GM19397 (cell line): ENCODE data around the gene EPHA3.

Source experiments
- ATAC-seq: cut with Tn5 transposase; IDR thresholded peaks from one replicate; pipeline ENCODE4 v1.9.1; 2021; ENCODE audit warnings: mild to moderate bottlenecking, moderate library complexity; ENCODE audit not compliant: unreplicated experiment

The EPHA3 gene

GRCh38 chr3:89144080-89144479, 36.7 kb downstream of the EPHA3 start:
- ATAC-seq = no peak

GRCh38 chr3:89145995-89146394, 38.6 kb downstream of the EPHA3 start:
- no peak for ATAC-seq

- no peak for ATAC-seq
These were observed 47.0 kb downstream of the EPHA3 start for GRCh38 chr3:89154416-89154815.

GRCh38 chr3:89155811-89156210, 48.4 kb downstream of the EPHA3 start:
- no peak for ATAC-seq

- no peak for ATAC-seq
These were observed 50.2 kb downstream of the EPHA3 start for GRCh38 chr3:89157575-89157974.

GRCh38 chr3:89159605-89160004, 52.2 kb downstream of the EPHA3 start:
- no peak for ATAC-seq

- ATAC-seq = no peak
These were observed 57.4 kb downstream of the EPHA3 start for GRCh38 chr3:89164774-89165173.

GRCh38 chr3:89165636-89166263, 58.3 kb downstream of the EPHA3 start:
- ATAC-seq = no peak

- ATAC-seq = no peak
These were observed 64.5 kb downstream of the EPHA3 start for GRCh38 chr3:89171687-89172545.

GRCh38 chr3:89173546-89173945, 66.1 kb downstream of the EPHA3 start:
- no peak for ATAC-seq

GRCh38 chr3:89179355-89180001, 72.1 kb downstream of the EPHA3 start:
- no peak for ATAC-seq

- ATAC-seq = no peak
These were observed 72.9 kb downstream of the EPHA3 start for GRCh38 chr3:89180334-89180733.

GRCh38 chr3:89182056-89182455, 74.6 kb downstream of the EPHA3 start:
- ATAC-seq = no peak

GRCh38 chr3:89184151-89184995, 77.0 kb downstream of the EPHA3 start:
- no peak for ATAC-seq

GRCh38 chr3:89186456-89186855, 79.0 kb downstream of the EPHA3 start:
- ATAC-seq = no peak

- no peak for ATAC-seq
These were observed 91.2 kb downstream of the EPHA3 start for GRCh38 chr3:89198591-89198990.

GRCh38 chr3:89212619-89213018, 105.2 kb downstream of the EPHA3 start:
- no peak for ATAC-seq

- ATAC-seq = no peak
These were observed 108.8 kb downstream of the EPHA3 start for GRCh38 chr3:89216016-89216739.

- ATAC-seq = no peak
These were observed 109.8 kb downstream of the EPHA3 start for GRCh38 chr3:89217148-89217685.

GRCh38 chr3:89221924-89222323, 114.5 kb downstream of the EPHA3 start:
- ATAC-seq = no peak
